ENCODE measurements around the gene AMELX. TPM values are rescaled to one million over a fixed set of nuclear protein-coding genes. Genes with fewer than 3 reads are reported as not detected.

The AMELX gene
- not detected for total RNA-seq

DNA sequence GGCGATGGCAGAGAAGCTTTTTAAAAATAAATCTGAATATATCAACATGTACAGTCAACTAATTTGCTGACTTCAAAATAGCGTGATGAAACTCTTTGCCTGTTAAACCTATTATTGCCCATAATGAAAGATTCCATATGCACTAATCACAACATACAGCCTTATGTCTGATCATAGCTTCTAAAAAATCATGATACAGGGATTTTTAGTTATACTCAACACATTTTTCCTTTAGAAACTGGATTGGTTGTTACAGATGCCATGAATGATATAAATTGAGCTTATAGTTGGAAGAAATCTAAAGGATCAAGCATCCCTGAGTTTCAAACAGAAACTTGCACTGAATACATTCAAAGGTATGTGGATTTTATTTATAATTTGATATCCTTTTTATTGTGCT, at the start of gene AMELX:
TSS of gene AMELX (plus strand) at position 301 of the 400 bp plus-strand sequence. CDS start 1,376 bp downstream, outside the sequence.
- H3K36me3 ChIP-seq: no peaks in the 10 kb centered on the region
- no peak within 1 kb of the TSS for H3K27ac ChIP-seq
- H3K4me3 ChIP-seq: no peak within 1 kb of the TSS
- TF ChIP-seq, protein P1, sequence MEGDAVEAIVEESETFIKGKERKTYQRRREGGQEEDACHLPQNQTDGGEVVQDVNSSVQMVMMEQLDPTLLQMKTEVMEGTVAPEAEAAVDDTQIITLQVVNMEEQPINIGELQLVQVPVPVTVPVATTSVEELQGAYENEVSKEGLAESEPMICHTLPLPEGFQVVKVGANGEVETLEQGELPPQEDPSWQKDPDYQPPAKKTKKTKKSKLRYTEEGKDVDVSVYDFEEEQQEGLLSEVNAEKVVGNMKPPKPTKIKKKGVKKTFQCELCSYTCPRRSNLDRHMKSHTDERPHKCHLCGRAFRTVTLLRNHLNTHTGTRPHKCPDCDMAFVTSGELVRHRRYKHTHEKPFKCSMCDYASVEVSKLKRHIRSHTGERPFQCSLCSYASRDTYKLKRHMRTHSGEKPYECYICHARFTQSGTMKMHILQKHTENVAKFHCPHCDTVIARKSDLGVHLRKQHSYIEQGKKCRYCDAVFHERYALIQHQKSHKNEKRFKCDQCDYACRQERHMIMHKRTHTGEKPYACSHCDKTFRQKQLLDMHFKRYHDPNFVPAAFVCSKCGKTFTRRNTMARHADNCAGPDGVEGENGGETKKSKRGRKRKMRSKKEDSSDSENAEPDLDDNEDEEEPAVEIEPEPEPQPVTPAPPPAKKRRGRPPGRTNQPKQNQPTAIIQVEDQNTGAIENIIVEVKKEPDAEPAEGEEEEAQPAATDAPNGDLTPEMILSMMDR (IDR thresholded peaks at IDR 0.05): no peak
- H3K27me3 ChIP-seq: no peaks in the 10 kb centered on the region
- H3K4me1 ChIP-seq: no peaks in the 10 kb centered on the region
- no peaks in the 10 kb centered on the region for H3K9me3 ChIP-seq
- DNase-seq (ENCODE audit: low spot score): no peak

DNA sequence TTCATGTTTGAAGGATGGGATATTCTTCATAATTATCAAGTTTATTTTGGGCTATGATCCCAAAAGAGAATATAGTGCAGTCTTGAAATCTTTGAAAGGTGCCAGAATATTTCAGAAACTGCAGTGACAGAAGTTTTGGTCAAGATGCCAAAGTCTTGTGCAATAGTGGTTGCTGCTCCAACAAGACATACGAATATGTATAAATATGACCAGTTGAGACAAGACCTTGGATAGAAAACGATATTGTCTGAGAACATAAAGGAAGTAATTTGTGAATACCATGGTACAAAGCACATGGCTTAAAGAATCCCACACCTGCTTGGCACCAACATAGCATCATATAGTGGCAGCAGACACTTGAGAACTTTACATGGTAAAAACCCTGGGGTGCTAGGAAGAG, 48.6 kb upstream of the AMELX start:
- Histone ChIP-seq H3K9me3 (no peaks in the 10 kb centered on the region), H3K4me3 (no peak overlapping the region), H3K4me1 (no peaks in the 10 kb centered on the region), H3K36me3 (no peaks in the 10 kb centered on the region), H3K27me3 (no peaks in the 10 kb centered on the region), H3K27ac (no peak overlapping the region)
- DNase-seq (ENCODE audit: low spot score): peak; percentile 63
- TF ChIP-seq, protein P1 (IDR thresholded peaks at IDR 0.05): no peak

DNA sequence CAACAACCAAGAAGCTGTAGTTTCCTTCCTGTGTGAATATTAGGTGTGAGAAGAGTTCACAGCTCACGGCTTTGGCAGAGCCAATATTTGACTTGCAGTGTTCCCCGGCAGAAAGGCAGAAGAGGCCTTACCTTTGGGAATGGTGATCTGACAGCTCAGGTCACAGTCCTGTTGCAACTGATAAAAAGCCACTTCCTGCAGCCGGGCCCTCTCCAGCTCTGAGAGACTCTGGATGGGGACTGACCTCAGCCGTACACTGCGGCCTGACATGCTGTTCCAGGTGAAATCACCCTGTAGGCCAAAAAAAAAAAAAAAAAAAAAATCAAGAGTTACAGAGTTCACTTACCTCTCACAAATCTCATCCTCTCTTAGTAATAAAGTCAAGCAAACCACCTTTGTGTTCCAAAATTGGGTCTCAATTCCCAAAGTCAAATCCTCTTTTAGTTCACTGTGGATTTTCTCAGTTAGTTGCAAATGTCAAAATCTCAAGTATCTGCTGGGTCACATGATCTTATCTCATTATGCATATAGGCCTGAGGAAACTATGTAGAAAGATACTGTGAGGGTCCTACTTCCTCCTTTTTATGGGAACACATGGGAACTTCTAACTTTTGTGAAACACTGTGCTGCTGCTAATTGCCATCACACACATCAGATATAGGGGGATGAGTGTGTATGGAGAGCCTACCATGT, 38.6 kb upstream of the AMELX start:
- DNase-seq (ENCODE audit: low spot score): no peak
- no peak overlapping the region for H3K4me3 ChIP-seq
- H3K27ac ChIP-seq: no peak overlapping the region
- peaks cover 0 to 8% of the 10 kb centered on the region in 2 donors for H3K9me3 ChIP-seq
- H3K27me3 ChIP-seq: no peaks in the 10 kb centered on the region
- no peaks in the 10 kb centered on the region for H3K4me1 ChIP-seq
- TF ChIP-seq, protein P1 (IDR thresholded peaks at IDR 0.05): no peak
- H3K36me3 ChIP-seq: no peaks in the 10 kb centered on the region

DNA sequence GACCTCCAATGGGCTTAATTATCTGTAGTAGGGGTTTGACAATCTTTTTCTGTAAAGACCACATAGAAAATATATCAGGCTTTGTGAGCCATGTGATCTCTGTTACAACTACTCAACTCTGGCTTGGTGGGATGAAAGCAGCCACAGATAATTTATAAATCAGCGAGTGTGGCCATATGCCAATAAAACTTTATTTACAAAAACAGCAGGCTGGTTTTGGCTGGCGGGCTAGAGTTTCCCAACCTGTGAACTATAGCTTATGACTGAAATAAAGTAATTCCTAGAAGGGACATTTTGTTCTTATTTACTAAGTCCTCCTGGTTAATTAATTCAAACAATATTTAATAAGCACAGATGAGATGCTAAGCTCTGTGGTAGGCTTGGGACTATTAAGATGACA, 35.9 kb upstream of the AMELX start:
- TF ChIP-seq, protein P1 (IDR thresholded peaks at IDR 0.05): no peak
- no peak for DNase-seq (ENCODE audit: low spot score)
- H3K27me3 ChIP-seq: no peaks in the 10 kb centered on the region
- H3K36me3 ChIP-seq: no peaks in the 10 kb centered on the region
- peaks cover 0 to 8% of the 10 kb centered on the region in 2 donors for H3K9me3 ChIP-seq
- no peaks in the 10 kb centered on the region for H3K4me1 ChIP-seq
- no peak overlapping the region for H3K4me3 ChIP-seq
- H3K27ac ChIP-seq: no peak overlapping the region

DNA sequence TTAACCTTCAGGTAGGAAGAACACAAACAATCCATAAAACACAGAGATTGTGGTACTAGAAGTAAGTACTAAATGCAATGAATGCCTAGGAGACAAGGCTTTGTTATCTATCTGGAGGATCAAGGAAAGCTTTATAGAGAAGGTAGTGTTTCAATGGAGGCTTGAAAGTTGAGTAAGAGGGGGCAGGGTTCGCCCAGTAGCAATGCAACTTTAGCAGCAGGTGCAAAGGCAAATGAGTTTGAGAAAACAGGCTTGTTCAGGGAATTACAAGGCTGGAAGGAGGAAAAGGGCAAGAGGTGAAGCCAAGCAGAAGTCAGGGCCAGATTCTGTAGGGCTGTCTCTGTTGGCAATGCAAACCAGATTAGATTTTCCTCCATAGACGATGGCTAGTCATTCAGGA, 35.5 kb upstream of the AMELX start:
- Histone ChIP-seq H3K27ac (no peak overlapping the region), H3K4me1 (no peaks in the 10 kb centered on the region), H3K27me3 (no peaks in the 10 kb centered on the region), H3K4me3 (no peak overlapping the region), H3K36me3 (no peaks in the 10 kb centered on the region), H3K9me3 (peaks cover 0 to 8% of the 10 kb centered on the region in 2 donors)
- no peak for DNase-seq (ENCODE audit: low spot score)
- TF ChIP-seq, protein P1 (IDR thresholded peaks at IDR 0.05): no peak

DNA sequence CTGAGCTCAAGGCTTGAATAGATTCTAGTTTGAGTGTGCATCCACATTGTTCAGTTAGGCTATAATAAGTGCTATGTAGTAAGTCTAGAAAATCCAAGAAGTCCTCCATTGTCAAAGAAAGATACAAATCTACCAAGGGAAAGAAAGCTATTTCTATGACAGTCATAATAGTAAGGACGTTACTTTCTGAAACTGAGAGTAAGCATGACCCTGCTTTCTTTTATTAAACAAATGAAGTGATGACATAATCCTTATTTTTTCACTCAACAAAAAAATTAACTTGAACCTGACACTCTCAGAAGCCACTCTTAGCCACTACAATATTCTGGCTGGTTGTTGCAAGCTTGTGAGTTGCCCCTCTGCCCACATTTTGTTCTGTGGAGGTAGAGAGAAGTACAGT, 33.8 kb upstream of the AMELX start:
- H3K9me3 ChIP-seq: peaks cover 0 to 8% of the 10 kb centered on the region in 2 donors
- no peak overlapping the region for H3K27ac ChIP-seq
- no peaks in the 10 kb centered on the region for H3K4me1 ChIP-seq
- no peak overlapping the region for H3K4me3 ChIP-seq
- H3K36me3 ChIP-seq: no peaks in the 10 kb centered on the region
- no peaks in the 10 kb centered on the region for H3K27me3 ChIP-seq
- no peak for DNase-seq (ENCODE audit: low spot score)
- TF ChIP-seq, protein P1 (IDR thresholded peaks at IDR 0.05): no peak

Measured in right atrium auricular region (tissue), 2 donors.